PC-3 (cell line): ENCODE results near the gene RNASEH2B.

Experiments used
- CTCF ChIP-seq: fragments of 300-600 bp; sonication (generic); conservative IDR thresholded peaks from 2 replicates; pipeline ENCODE4 v1.5.1; 2017; ENCODE audit warnings: antibody characterized with exemption, low read depth, mild to moderate bottlenecking, low read length
- EZH2 ChIP-seq: fragments of 300-600 bp; sonication (generic); IDR thresholded peaks from one replicate; pipeline ENCODE4 v1.6.1; 2017; ENCODE audit warnings: antibody characterized with exemption, mild to moderate bottlenecking, low read length; ENCODE audit not compliant: unreplicated experiment

- TF ChIP-seq CTCF (no peak), EZH2 (no peak)
These were observed 7.2 kb downstream of the RNASEH2B start for GRCh38 chr13:50916701-50917184.
